K562 (cell line): ENCODE measurements around the gene ARHGEF40. TPM values are rescaled to one million over a fixed set of nuclear protein-coding genes. Genes with fewer than 3 reads are reported as not detected.

Source experiments
- ATAC-seq: fragments of 200-7000 bp; cut with Tn5 transposase; 3 replicates; pipeline ENCODE4 v1.9.1; 2020; ENCODE audit warnings: moderate library complexity
- BruUV-seq: library from RNA; stranded (reverse); fragments of 400-500 nt; replicated peaks from 2 replicates; lab custom pipeline; 2021; lab: Mats Ljungman, UMichigan
- CTCF ChIA-PET: fragments of 300-600 bp; formaldehyde crosslinking; extraction: SDS; loops from one replicate; lab custom pipeline; 2021; ENCODE audit warnings: low intra/inter-chr PET ratio; lab: Yijun Ruan, JAX
- POLR2A ChIA-PET: fragments of 300-600, 350-650 bp; sonication (Branson Sonifier 250); formaldehyde crosslinking; extraction: SDS; loops from one replicate; lab custom pipeline; 2021; ENCODE audit warnings: antibody characterized with exemption, inconsistent platforms; lab: Yijun Ruan, JAX
- DNase-seq, 4 experiments: peaks; one replicate each; pipeline versions ENCODE4 v3.0.0 to v3.0.0-alpha.2; 2011 to 2018; ENCODE audit warnings: low spot score in 3 of 4, mixed read lengths in 3 of 4; ENCODE audit errors: extremely low read depth in 1 of 4
- FAIRE-seq: peaks from 2 replicates; lab custom pipeline; 2011; peaks lifted over from hg19 to GRCh38; lab: Jason Lieb, UNC
- H2AFZ ChIP-seq: 2 replicates; pipeline ENCODE4 v1.6.0; 2011; ENCODE audit warnings: low read depth, low read length, control low read depth, inconsistent platforms
- H3K27ac ChIP-seq: fragments of 200-600 bp; 3 replicates; pipeline ENCODE4 v1.8.0; 2011; ENCODE audit warnings: low read depth, mild to moderate bottlenecking, control low read depth, inconsistent platforms, low read length, moderate library complexity, mixed read lengths; ENCODE audit errors: extremely low read depth
- H3K27me3 ChIP-seq, 2 experiments: fragments of 300-600 bp in 1 of 2; 2 replicates in 1 of 2; 3 replicates in 1 of 2; pipeline versions ENCODE4 v1.6.0 to v1.8.0; 2011; ENCODE audit warnings: inconsistent platforms in 2 of 2, low read length in 2 of 2, mild to moderate bottlenecking in 1 of 2, mixed read lengths in 1 of 2, moderate library complexity in 1 of 2; ENCODE audit not compliant: control insufficient read depth in 2 of 2, insufficient read depth in 2 of 2
- H3K36me3 ChIP-seq: fragments of 300-600 bp; 3 replicates; pipeline ENCODE4 v1.8.0; 2011; ENCODE audit warnings: mild to moderate bottlenecking, low read length, inconsistent platforms; ENCODE audit not compliant: control insufficient read depth, insufficient read depth
- H3K4me1 ChIP-seq, 2 experiments: fragments of 200-600 bp in 1 of 2; replicated peaks in 1 of 2; 2 replicates in 1 of 2; 3 replicates in 1 of 2; pipeline versions ENCODE4 v1.5.1 to v1.8.0; 2011; ENCODE audit warnings: inconsistent platforms in 2 of 2, low read length in 2 of 2, mild to moderate bottlenecking in 1 of 2, mixed read lengths in 1 of 2, moderate library complexity in 1 of 2; ENCODE audit not compliant: control insufficient read depth in 2 of 2, insufficient read depth in 2 of 2
- H3K4me2 ChIP-seq: 2 replicates; pipeline ENCODE4 v1.6.1; 2011; ENCODE audit warnings: low read length, control low read depth, inconsistent platforms, mixed read lengths; ENCODE audit not compliant: insufficient read depth
- H3K4me3 ChIP-seq: fragments of 200-600 bp; sonication (generic), shearing (Covaris generic); 2 replicates; pipeline ENCODE4 v1.5.1; 2016; ENCODE audit warnings: control low read depth, inconsistent platforms
- H3K79me2 ChIP-seq: fragments of 200-600 bp; 3 replicates; pipeline ENCODE4 v1.8.0; 2011; ENCODE audit warnings: low read length, inconsistent platforms; ENCODE audit not compliant: control insufficient read depth, insufficient read depth
- H3K9ac ChIP-seq, 2 experiments: 2 replicates each; pipeline versions ENCODE4 v1.6.0 to v1.6.1; 2011; ENCODE audit warnings: low read depth in 2 of 2, low read length in 2 of 2, control low read depth in 1 of 2, inconsistent platforms in 1 of 2, mild to moderate bottlenecking in 1 of 2, mixed read lengths in 1 of 2; ENCODE audit not compliant: insufficient read depth in 1 of 2
- H3K9me1 ChIP-seq: one replicate; pipeline ENCODE4 v1.6.0; 2011; ENCODE audit warnings: inconsistent platforms, mild to moderate bottlenecking, low read length, moderate library complexity; ENCODE audit not compliant: control insufficient read depth, insufficient read depth
- H3K9me3 ChIP-seq: replicated peaks from 2 replicates; pipeline ENCODE4 v1.5.1; 2011; ENCODE audit warnings: low read depth, low read length, inconsistent platforms; ENCODE audit not compliant: control insufficient read depth, insufficient read depth
- H4K20me1 ChIP-seq: replicated peaks from 2 replicates; pipeline ENCODE4 v1.6.1; 2011; ENCODE audit warnings: low read length, inconsistent platforms, mixed read lengths; ENCODE audit not compliant: control insufficient read depth, insufficient read depth
- ATF3 ChIP-seq, 2 experiments: fragments of 450-650 bp in 1 of 2; sonication (generic) in 1 of 2; formaldehyde crosslinking in 1 of 2; IDR thresholded peaks in 1 of 2; conservative IDR thresholded peaks in 1 of 2; 2 replicates each; pipeline versions ENCODE4 v1.6.1 to v1.8.1; 2016 to 2023; ENCODE audit warnings: mild to moderate bottlenecking in 2 of 2, moderate library complexity in 2 of 2, inconsistent platforms in 1 of 2, missing genetic modification reagents in 1 of 2
- FOSL1 ChIP-seq: fragments of 200-800 bp; sonication (Bioruptor generic); conservative IDR thresholded peaks from 2 replicates; pipeline ENCODE4 v1.6.1; 2016; ENCODE audit warnings: missing genetic modification characterization, missing compliant biosample characterization
- SMARCA4 ChIP-seq: fragments of 450-650 bp; IDR thresholded peaks from 2 replicates; pipeline ENCODE4 v1.6.1; 2016
- TAF1 ChIP-seq: IDR thresholded peaks from 2 replicates; pipeline ENCODE4 v1.6.1; 2011; ENCODE audit warnings: mild to moderate bottlenecking, low read length, moderate library complexity; ENCODE audit not compliant: insufficient read depth, control insufficient read depth, severe bottlenecking; ENCODE audit errors: extremely low read depth
- XRCC3 ChIP-seq: fragments of 450-650 bp; IDR thresholded peaks from 2 replicates; pipeline ENCODE4 v1.6.1; 2017; ENCODE audit warnings: mild to moderate bottlenecking, moderate library complexity
- XRCC4 ChIP-seq: IDR thresholded peaks from one replicate; pipeline ENCODE4 v1.6.1; 2011; ENCODE audit not compliant: insufficient read depth, insufficient read length; ENCODE audit errors: extremely low read depth
- ZFX ChIP-seq: sonication (generic); formaldehyde crosslinking; IDR thresholded peaks from 2 replicates; pipeline ENCODE4 v1.8.0; 2022; ENCODE audit warnings: mild to moderate bottlenecking, missing genetic modification reagents, moderate library complexity
- ZNF436 ChIP-seq: fragments of 250-450, 450-650 bp; sonication (Bioruptor Pico); formaldehyde crosslinking; IDR thresholded peaks from 2 replicates; pipeline ENCODE4 v1.7.0; 2020; ENCODE audit warnings: mild to moderate bottlenecking
- ZNF592 ChIP-seq: fragments of 450-650 bp; IDR thresholded peaks from 2 replicates; pipeline ENCODE4 v1.6.1; 2017; ENCODE audit warnings: antibody characterized with exemption, mild to moderate bottlenecking
- WGBS: fragments of 100-300 bp; shearing (Covaris generic); methylation state at CpG from one replicate; pipeline ENCODE4 v1.1.6; 2016; ENCODE audit warnings: low coverage, mixed read lengths; ENCODE audit not compliant: insufficient coverage; ENCODE audit errors: missing lambda C conversion rate; 5-methylcytosine and 5-hydroxymethylcytosine counted together
- in situ Hi-C: fragments of 300-500 bp; cut with MboI; formaldehyde crosslinking; loops from 4 replicates; pipeline ENCODE4 v1.15.0; 2018; ENCODE audit warnings: inconsistent platforms, mixed read lengths
- intact Hi-C: fragments of 100-400 bp; cut with micrococcal nuclease; formaldehyde crosslinking; loops from 2 replicates; pipeline ENCODE4 v1.14.2; 2022
- polyA plus RNA-seq, 8 experiments: library from polyadenylated mRNA; depleted of rRNA in 4 of 8; stranded (reverse) in 5 of 8; unstranded in 3 of 8; fragments of >200 nt; fragmentation: Nextera tagmentation in 2 of 8; fragmentation: Illumina TruSeq in 1 of 8; extraction: Ambion mirVana in 2 of 8; extraction: Trizol in 1 of 8; gene quantifications; 2 replicates each; pipeline versions ENCODE4 v1.2.1 to v1.2.3, GENCODE V29; 2011 to 2014; ENCODE audit warnings: inconsistent platforms in 1 of 8, missing spikeins in 1 of 8
- total RNA-seq, 7 experiments: library from RNA; depleted of rRNA in 6 of 7; stranded (reverse); fragments of >200 nt in 6 of 7; fragmentation: Illumina TruSeq in 2 of 7; extraction: Trizol in 2 of 7; gene quantifications; 2 replicates each; pipeline versions ENCODE4 v1.2.1 to v1.2.3, GENCODE V29; 2011 to 2021; ENCODE audit warnings: low replicate concordance in 1 of 7

The ARHGEF40 gene
- total and polyA plus RNA-seq, 9 of the 15 experiments (the other 6 are each of a cell fraction or from before 2014, with no cell fraction given): 0.42 to 6.3 (median 3.8) TPM

- H3K4me3 ChIP-seq: no peak overlapping the region
- ChIA-PET CTCF (no interaction called here), POLR2A (interaction anchor here (0.6 to 1.1 kb wide), 5 partner anchors 9 to 287 kb away, joined by 3 read pairs; no protein-coding TSS in a partner anchor)
- no peak for ATAC-seq
- TF ChIP-seq XRCC3 (no peak), ZFX (CRISPR knock-in tag) (peak; percentile 27; the same call in 1 of the 2 replicates), ZNF436 (no peak)
- peaks cover 35 to 40% of the 10 kb centered on the region in 2 experiments for H3K4me1 ChIP-seq
- H3K27me3 ChIP-seq: no peaks in the 10 kb centered on the region
- peak in 1 of 4 experiments; percentile 12 for DNase-seq
- in situ Hi-C loops: no loop called here
- peak overlapping the region; percentile 80 for H3K27ac ChIP-seq
- peaks cover 5% of the 10 kb centered on the region; the same call in 1 of the 3 replicates for H3K36me3 ChIP-seq
- 13% methylated on average over 5 of the region's 7 CpGs for WGBS
- intact Hi-C loops: no loop called here
- no peak for FAIRE-seq
- no peaks in the 10 kb centered on the region for H3K9me3 ChIP-seq
- peaks cover 2% of the 10 kb centered on the region for H3K9me1 ChIP-seq
- H3K9ac ChIP-seq: peak overlapping the region; percentile 59 to 77; a peak in 3 of 4 replicates
- peak overlapping the region; percentile 81 for H2AFZ ChIP-seq
- H3K4me2 ChIP-seq: peak overlapping the region; percentile 70
- no peaks in the 10 kb centered on the region for H4K20me1 ChIP-seq
- no TSS peak for BruUV-seq
- peaks cover 21% of the 10 kb centered on the region for H3K79me2 ChIP-seq
These were observed 43.7 kb upstream of the ARHGEF40 start for GRCh38 chr14:21026274-21026987.

- H3K4me1 ChIP-seq: peaks cover 35 to 44% of the 10 kb centered on the region in 2 experiments
- in situ Hi-C loops: no loop called here
- no peaks in the 10 kb centered on the region for H3K27me3 ChIP-seq
- FAIRE-seq (peak; percentile 93), DNase-seq (peak; percentile 66 to 82 (median 74)), ATAC-seq (peak; percentile 17)
- H3K4me3 ChIP-seq: no peak overlapping the region
- H3K9me3 ChIP-seq: no peaks in the 10 kb centered on the region
- H3K27ac ChIP-seq: peak overlapping the region; percentile 80
- WGBS: 0% methylated on average over 3 of the region's 3 CpGs
- H3K9ac ChIP-seq: peak overlapping the region; percentile 59 to 77; a peak in 1 of 4 replicates
- peak overlapping the region; percentile 33; the same call in 1 of the 2 replicates for H3K4me2 ChIP-seq
- POLR2A ChIA-PET: interaction anchor here (0.8 to 1.1 kb wide), 2 partner anchors 9 to 10 kb away, joined by 3 read pairs; no protein-coding TSS in a partner anchor
- CTCF ChIA-PET: no interaction called here
- H3K36me3 ChIP-seq: no peaks in the 10 kb centered on the region
- no TSS peak for BruUV-seq
- intact Hi-C loops: no loop called here
- peaks cover 21% of the 10 kb centered on the region for H3K79me2 ChIP-seq
- H4K20me1 ChIP-seq: no peaks in the 10 kb centered on the region
- peaks cover 2% of the 10 kb centered on the region for H3K9me1 ChIP-seq
- peak overlapping the region; percentile 71 for H2AFZ ChIP-seq
- TF ChIP-seq XRCC4 (no peak), FOSL1 (tag) (peak; percentile 76), SMARCA4 (peak; percentile 68), ZNF592 (peak; percentile 73; the same call in 1 of the 2 replicates), TAF1 (no peak), ATF3 (IDR thresholded peaks at IDR 0.05) (peak; percentile 67), ATF3 (CRISPR knock-in tag; conservative IDR thresholded peaks at IDR 0.05) (no peak)
These were observed 43.2 kb upstream of the ARHGEF40 start for GRCh38 chr14:21026988-21027315.
